Vagina (tissue), 2 donors: ENCODE data around the gene WTIP.

Experiments used
- POLR2A ChIP-seq, 2 donors: fragments of 450-650 bp; IDR thresholded peaks; one replicate each; pipeline ENCODE4 v1.6.1; 2017; ENCODE audit warnings: antibody characterized with exemption in 2 of 2, mild to moderate bottlenecking in 2 of 2, moderate library complexity in 2 of 2
- POLR2AphosphoS5 ChIP-seq, 2 donors: sonication (generic); formaldehyde crosslinking; IDR thresholded peaks; one replicate each; pipeline ENCODE4 v1.9.0; 2017; ENCODE audit warnings: antibody characterized with exemption in 2 of 2, mild to moderate bottlenecking in 2 of 2, low read depth in 1 of 2; ENCODE audit not compliant: insufficient read depth in 1 of 2
- TF ChIP-seq, protein P1 (sequence below), 3 experiments: fragments of 450-650 bp in 2 of 3; fragments of 200-600 bp in 1 of 3; sonication (generic) in 1 of 3; IDR thresholded peaks; one replicate each; pipeline ENCODE4 v1.5.1; 2017 to 2019; ENCODE audit warnings: antibody characterized with exemption in 3 of 3, mild to moderate bottlenecking in 2 of 3, moderate library complexity in 2 of 3

DNA sequence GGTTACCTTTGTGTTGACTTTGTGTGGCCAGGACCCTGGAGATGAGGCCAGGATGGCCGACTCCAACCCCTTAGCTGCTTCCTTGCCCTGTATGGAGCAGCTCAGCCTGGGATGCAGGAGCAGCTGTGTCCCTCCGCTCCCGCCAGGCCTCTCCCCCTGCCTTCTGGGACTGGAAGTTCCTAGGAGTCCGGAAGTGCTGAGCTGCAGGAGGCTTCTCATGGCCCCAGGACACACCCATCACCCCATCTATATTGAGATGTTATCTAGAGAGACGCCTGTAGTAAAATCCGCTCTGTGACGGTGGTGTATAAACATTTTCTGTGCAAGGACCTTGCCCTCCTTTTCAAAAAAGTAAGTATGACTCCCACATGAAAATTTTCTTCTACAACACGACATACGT lies 27.0 kb downstream of the WTIP start:
- TF ChIP-seq POLR2A (IDR thresholded peaks at IDR 0.05) (no peak), POLR2AphosphoS5 (IDR thresholded peaks at IDR 0.05; ENCODE audit: insufficient read depth in 1 of 2, low read depth in 1 of 2) (no peak)
- TF ChIP-seq, protein P1, sequence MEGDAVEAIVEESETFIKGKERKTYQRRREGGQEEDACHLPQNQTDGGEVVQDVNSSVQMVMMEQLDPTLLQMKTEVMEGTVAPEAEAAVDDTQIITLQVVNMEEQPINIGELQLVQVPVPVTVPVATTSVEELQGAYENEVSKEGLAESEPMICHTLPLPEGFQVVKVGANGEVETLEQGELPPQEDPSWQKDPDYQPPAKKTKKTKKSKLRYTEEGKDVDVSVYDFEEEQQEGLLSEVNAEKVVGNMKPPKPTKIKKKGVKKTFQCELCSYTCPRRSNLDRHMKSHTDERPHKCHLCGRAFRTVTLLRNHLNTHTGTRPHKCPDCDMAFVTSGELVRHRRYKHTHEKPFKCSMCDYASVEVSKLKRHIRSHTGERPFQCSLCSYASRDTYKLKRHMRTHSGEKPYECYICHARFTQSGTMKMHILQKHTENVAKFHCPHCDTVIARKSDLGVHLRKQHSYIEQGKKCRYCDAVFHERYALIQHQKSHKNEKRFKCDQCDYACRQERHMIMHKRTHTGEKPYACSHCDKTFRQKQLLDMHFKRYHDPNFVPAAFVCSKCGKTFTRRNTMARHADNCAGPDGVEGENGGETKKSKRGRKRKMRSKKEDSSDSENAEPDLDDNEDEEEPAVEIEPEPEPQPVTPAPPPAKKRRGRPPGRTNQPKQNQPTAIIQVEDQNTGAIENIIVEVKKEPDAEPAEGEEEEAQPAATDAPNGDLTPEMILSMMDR (IDR thresholded peaks at IDR 0.05), result no peak
